IPS DF 6.9 (cell line): ENCODE data around the gene BAZ2A.

Source experiments
- DNase-seq: peaks from one replicate; pipeline ENCODE4 v3.0.0-alpha.2; 2013; ENCODE audit warnings: low read depth, low spot score
- H3K27ac ChIP-seq: one replicate; pipeline ENCODE4 v1.5.1; 2013; ENCODE audit warnings: low read length, control low read depth
- H3K27me3 ChIP-seq: 2 replicates; pipeline ENCODE4 v1.6.1; 2013; ENCODE audit warnings: mild to moderate bottlenecking, low read length; ENCODE audit not compliant: control insufficient read depth, insufficient read depth
- H3K36me3 ChIP-seq: 2 replicates; pipeline ENCODE4 v1.6.1; 2013; ENCODE audit warnings: low read length; ENCODE audit not compliant: control insufficient read depth, insufficient read depth
- H3K4me1 ChIP-seq: 2 replicates; pipeline ENCODE4 v1.6.1; 2013; ENCODE audit warnings: low read length; ENCODE audit not compliant: control insufficient read depth, insufficient read depth
- H3K4me3 ChIP-seq: 2 replicates; pipeline ENCODE4 v1.5.1; 2013; ENCODE audit warnings: mild to moderate bottlenecking, low read length
- H3K9me3 ChIP-seq: 2 replicates; pipeline ENCODE4 v1.6.1; 2013; ENCODE audit warnings: low read length, inconsistent platforms; ENCODE audit not compliant: control insufficient read depth, insufficient read depth
- WGBS: extraction: QIAGEN DNeasy Blood & Tissue Kit; methylation state at CpG from one replicate; pipeline ENCODE4 v1.1.7; 2013; ENCODE audit warnings: mixed read lengths, missing lambda C conversion rate; ENCODE audit not compliant: insufficient read length, insufficient coverage; 5-methylcytosine and 5-hydroxymethylcytosine counted together

BAZ2A gene

GRCh38 chr12:56626701-56627100, 3.4 kb downstream of the BAZ2A start:
- Histone ChIP-seq H3K36me3 (no peaks in the 10 kb centered on the region), H3K27ac (no peak overlapping the region), H3K27me3 (no peaks in the 10 kb centered on the region), H3K9me3 (no peaks in the 10 kb centered on the region), H3K4me3 (no peak overlapping the region), H3K4me1 (peaks cover 3% of the 10 kb centered on the region; the same call in 1 of the 2 replicates)
- no peak for DNase-seq

GRCh38 chr12:56622535-56622934, 7.6 kb downstream of the BAZ2A start:
- H3K36me3 ChIP-seq = no peaks in the 10 kb centered on the region
- DNase-seq = no peak
- no peaks in the 10 kb centered on the region for H3K27me3 ChIP-seq
- no peaks in the 10 kb centered on the region for H3K9me3 ChIP-seq
- no peaks in the 10 kb centered on the region for H3K4me1 ChIP-seq
- no CpG with 5 or more reads among the region's 1 CpG for WGBS
- no peak overlapping the region for H3K27ac ChIP-seq
- no peak overlapping the region for H3K4me3 ChIP-seq

GRCh38 chr12:56616925-56617324, 13.2 kb downstream of the BAZ2A start:
- Histone ChIP-seq H3K9me3 (no peaks in the 10 kb centered on the region), H3K36me3 (peaks cover 29% of the 10 kb centered on the region), H3K27ac (no peak overlapping the region), H3K4me3 (no peak overlapping the region), H3K27me3 (no peaks in the 10 kb centered on the region), H3K4me1 (no peaks in the 10 kb centered on the region)
- no peak for DNase-seq

- H3K4me1 ChIP-seq = no peaks in the 10 kb centered on the region
- H3K4me3 ChIP-seq = no peak overlapping the region
- WGBS = no CpG with 5 or more reads among the region's 3 CpGs
- peaks cover 36% of the 10 kb centered on the region for H3K36me3 ChIP-seq
- DNase-seq = no peak
- no peak overlapping the region for H3K27ac ChIP-seq
- no peaks in the 10 kb centered on the region for H3K9me3 ChIP-seq
- H3K27me3 ChIP-seq = no peaks in the 10 kb centered on the region
These were observed 13.9 kb downstream of the BAZ2A start for GRCh38 chr12:56616244-56616643.

DNA sequence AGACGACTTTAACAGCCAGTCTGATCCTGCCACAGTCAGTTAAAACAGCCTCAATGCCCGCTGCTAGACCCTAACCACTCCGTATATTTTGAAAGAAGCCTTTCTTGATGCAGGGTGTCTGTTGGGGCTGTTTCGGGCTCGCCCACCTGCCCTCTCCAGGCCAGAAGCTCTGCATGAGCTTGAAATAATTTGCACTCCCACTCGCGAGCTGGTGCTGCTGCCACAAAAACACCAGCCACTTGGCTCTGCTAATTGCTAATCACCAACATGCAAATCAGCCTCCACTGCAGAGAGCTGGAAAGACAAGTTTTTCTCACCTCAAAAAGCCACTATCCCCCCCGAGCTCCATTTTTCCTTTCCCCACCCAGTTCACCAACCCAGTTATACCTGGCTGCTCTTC, 15.5 kb downstream of the BAZ2A start:
- H3K27ac ChIP-seq = no peak overlapping the region
- no peaks in the 10 kb centered on the region for H3K4me1 ChIP-seq
- no CpG with 5 or more reads among the region's 8 CpGs for WGBS
- no peak overlapping the region for H3K4me3 ChIP-seq
- H3K27me3 ChIP-seq = no peaks in the 10 kb centered on the region
- DNase-seq = no peak
- H3K36me3 ChIP-seq = peaks cover 51% of the 10 kb centered on the region
- H3K9me3 ChIP-seq = no peaks in the 10 kb centered on the region

DNA sequence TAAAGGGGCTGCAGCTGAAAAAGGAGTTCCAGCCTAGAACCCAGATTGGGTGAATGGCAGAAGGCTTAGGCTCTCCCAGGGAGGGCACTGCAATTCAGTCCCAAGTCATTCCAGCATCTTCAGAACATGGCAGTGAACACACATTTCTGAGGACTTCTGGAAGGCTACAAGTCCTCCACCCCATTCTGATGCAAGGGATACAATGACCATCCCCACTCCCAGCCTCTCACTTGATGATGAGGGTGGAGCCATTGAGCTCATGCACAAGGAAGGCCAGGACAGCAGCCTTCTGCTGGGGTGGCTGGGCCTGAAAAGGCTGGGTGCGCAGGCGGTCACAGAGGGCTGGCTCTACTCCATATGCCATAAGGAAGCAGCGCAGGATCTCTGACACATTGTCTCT, 25.8 kb downstream of the BAZ2A start:
- Histone ChIP-seq H3K27me3 (no peaks in the 10 kb centered on the region), H3K4me3 (no peak overlapping the region), H3K27ac (no peak overlapping the region), H3K36me3 (peaks cover 62% of the 10 kb centered on the region), H3K9me3 (no peaks in the 10 kb centered on the region), H3K4me1 (no peaks in the 10 kb centered on the region)
- no CpG with 5 or more reads among the region's 3 CpGs for WGBS
- DNase-seq = no peak

DNA sequence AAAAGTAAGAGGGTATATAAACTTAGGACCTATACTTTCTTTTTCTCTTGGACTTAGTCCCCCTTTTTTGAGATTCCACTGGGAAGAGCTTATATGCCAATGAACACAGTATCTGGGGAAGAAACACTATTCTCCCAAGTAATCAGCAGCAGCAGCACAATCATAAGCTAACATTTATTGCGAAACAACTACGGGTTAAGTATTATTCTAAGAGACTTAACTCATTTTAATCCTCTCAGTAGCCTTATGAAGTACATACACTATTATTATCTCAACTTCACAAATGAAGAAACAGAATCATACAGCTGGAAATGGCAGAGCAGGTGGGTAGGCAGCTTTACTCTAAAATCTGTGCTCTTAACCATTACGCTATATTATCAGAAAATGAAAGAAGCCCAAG, 27.9 kb downstream of the BAZ2A start:
- Histone ChIP-seq H3K27me3 (no peaks in the 10 kb centered on the region), H3K4me3 (no peak overlapping the region), H3K4me1 (no peaks in the 10 kb centered on the region), H3K36me3 (peaks cover 66% of the 10 kb centered on the region), H3K9me3 (no peaks in the 10 kb centered on the region), H3K27ac (no peak overlapping the region)
- no peak for DNase-seq
- WGBS = no CpG with 5 or more reads among the region's 3 CpGs

DNA sequence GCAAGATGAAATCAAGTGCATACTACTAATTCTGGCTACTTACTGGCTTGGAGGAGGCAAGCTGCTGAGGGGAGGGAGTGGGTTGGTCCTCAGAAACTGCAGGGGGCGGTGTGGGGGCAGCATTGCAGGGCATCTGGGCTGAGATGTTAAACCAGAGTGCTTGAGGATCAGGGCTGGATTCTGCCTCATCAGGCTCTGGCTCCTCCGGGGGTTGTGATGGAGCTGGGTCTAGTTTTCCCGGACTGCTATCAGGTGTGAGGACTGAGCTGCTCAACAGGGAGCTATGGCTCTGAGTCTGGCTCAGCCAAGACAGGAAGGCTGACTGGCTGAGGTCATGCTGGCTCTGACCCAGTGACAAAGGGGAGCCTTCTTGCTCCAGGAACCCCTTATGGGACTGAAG, 28.6 kb downstream of the BAZ2A start:
- DNase-seq = no peak
- Histone ChIP-seq H3K9me3 (no peaks in the 10 kb centered on the region), H3K36me3 (peaks cover 61% of the 10 kb centered on the region), H3K4me1 (no peaks in the 10 kb centered on the region), H3K4me3 (no peak overlapping the region), H3K27ac (no peak overlapping the region), H3K27me3 (no peaks in the 10 kb centered on the region)
- WGBS = no CpG with 5 or more reads among the region's 3 CpGs

GRCh38 chr12:56600753-56601152, 29.4 kb downstream of the BAZ2A start:
- WGBS = no CpG with 5 or more reads among the region's 6 CpGs
- no peak for DNase-seq
- Histone ChIP-seq H3K9me3 (no peaks in the 10 kb centered on the region), H3K27ac (no peak overlapping the region), H3K36me3 (peaks cover 56% of the 10 kb centered on the region), H3K4me3 (no peak overlapping the region), H3K27me3 (no peaks in the 10 kb centered on the region), H3K4me1 (no peaks in the 10 kb centered on the region)

DNA sequence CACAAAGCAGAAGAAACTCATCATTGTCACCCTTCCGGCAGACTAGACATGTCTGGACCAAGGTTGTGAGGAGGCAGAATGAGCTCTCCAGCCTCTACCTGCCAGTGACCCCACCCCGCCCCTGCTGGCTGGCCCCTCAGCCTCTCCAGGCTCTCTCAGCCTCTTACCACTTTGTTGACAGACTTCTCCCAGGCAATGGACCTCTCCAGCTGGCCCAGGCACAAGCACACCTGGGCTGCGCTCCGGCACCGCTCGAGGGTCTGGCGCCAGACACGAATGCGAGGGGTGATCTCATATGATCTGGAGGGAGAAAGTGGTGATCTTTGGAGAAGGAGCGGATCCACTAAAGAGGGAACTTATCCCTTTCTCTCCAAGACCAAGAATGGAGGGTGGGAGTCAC, 30.3 kb downstream of the BAZ2A start:
- peaks cover 53% of the 10 kb centered on the region for H3K36me3 ChIP-seq
- no peaks in the 10 kb centered on the region for H3K27me3 ChIP-seq
- no peaks in the 10 kb centered on the region for H3K9me3 ChIP-seq
- H3K4me3 ChIP-seq = no peak overlapping the region
- H3K27ac ChIP-seq = no peak overlapping the region
- H3K4me1 ChIP-seq = no peaks in the 10 kb centered on the region
- DNase-seq = no peak
- WGBS = no CpG with 5 or more reads among the region's 10 CpGs

DNA sequence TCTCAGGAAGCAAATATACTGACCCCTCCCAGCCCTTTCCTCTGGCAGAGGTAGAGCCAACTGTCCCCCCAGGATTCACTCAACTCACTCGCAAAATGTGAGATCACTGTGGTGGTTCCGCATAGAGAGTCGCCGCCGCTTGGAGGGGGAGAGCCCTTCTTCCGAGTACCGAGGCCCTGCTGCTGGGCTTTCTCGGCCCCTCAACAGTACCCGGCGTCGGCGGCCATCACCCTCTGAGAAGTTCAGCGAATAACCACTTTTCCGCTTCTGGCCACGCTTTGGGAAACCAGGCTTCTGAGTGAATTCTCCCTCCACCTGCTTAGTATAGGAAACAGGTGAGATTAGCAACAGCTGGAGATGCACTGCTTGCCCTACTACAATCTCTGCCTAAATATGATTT, 31.1 kb downstream of the BAZ2A start:
- Histone ChIP-seq H3K27ac (no peak overlapping the region), H3K4me3 (no peak overlapping the region), H3K27me3 (no peaks in the 10 kb centered on the region), H3K36me3 (peaks cover 46% of the 10 kb centered on the region), H3K9me3 (no peaks in the 10 kb centered on the region), H3K4me1 (no peaks in the 10 kb centered on the region)
- WGBS = no CpG with 5 or more reads among the region's 15 CpGs
- DNase-seq = no peak
